H1 (cell line): ENCODE results near the gene ACACB. TPM values are rescaled to one million over a fixed set of nuclear protein-coding genes. Genes with fewer than 3 reads are reported as not detected.
A peak's percentile ranks its signal among the peaks of the same experiment; 100 is the strongest.

Experiments used
- CTCF ChIA-PET: fragments of 300-600 bp; sonication (Branson Sonifier 250); formaldehyde crosslinking; loops from one replicate; lab custom pipeline; 2021; ENCODE audit not compliant: partially characterized antibody; lab: Charles Lee
- POLR2A ChIA-PET: fragments of 300-600 bp; sonication (Branson Sonifier 250); formaldehyde crosslinking; loops from one replicate; lab custom pipeline; 2021; ENCODE audit warnings: inconsistent platforms; ENCODE audit not compliant: partially characterized antibody; lab: Charles Lee
- DNase-seq, 2 experiments: peaks; one replicate each; pipeline versions ENCODE4 v3.0.0 to v3.0.0-alpha.2; 2010 to 2022; ENCODE audit warnings: low spot score in 2 of 2, low read depth in 1 of 2, mixed read lengths in 1 of 2
- FAIRE-seq: peaks from 2 replicates; lab custom pipeline; 2011; peaks lifted over from hg19 to GRCh38; lab: Jason Lieb, UNC
- H2AFZ ChIP-seq: 2 replicates; pipeline ENCODE4 v1.8.1; 2012; ENCODE audit warnings: low read length, inconsistent platforms
- H2AK5ac ChIP-seq: 2 replicates; pipeline ENCODE4 v1.6.1; 2013; ENCODE audit warnings: low read depth, low read length
- H2BK120ac ChIP-seq: replicated peaks from 2 replicates; pipeline ENCODE3; 2013; ENCODE audit warnings: low read depth, low read length, inconsistent platforms
- H2BK12ac ChIP-seq: 2 replicates; pipeline ENCODE4 v1.6.1; 2013; ENCODE audit warnings: low read depth, low read length
- H2BK15ac ChIP-seq: 2 replicates; pipeline ENCODE4 v1.6.1; 2013; ENCODE audit warnings: low read length
- H2BK20ac ChIP-seq: 2 replicates; pipeline ENCODE4 v1.6.1; 2013; ENCODE audit warnings: low read length
- H2BK5ac ChIP-seq: 2 replicates; pipeline ENCODE4 v1.6.1; 2013; ENCODE audit warnings: low read depth, low read length
- H3K14ac ChIP-seq: 2 replicates; pipeline ENCODE4 v1.6.1; 2013; ENCODE audit warnings: inconsistent platforms; ENCODE audit not compliant: insufficient read length
- H3K18ac ChIP-seq: 2 replicates; pipeline ENCODE4 v1.6.1; 2013; ENCODE audit warnings: low read length; ENCODE audit errors: extremely low read depth
- H3K23ac ChIP-seq: 2 replicates; pipeline ENCODE4 v1.6.1; 2013; ENCODE audit warnings: inconsistent platforms; ENCODE audit not compliant: insufficient read length
- H3K23me2 ChIP-seq: 2 replicates; pipeline ENCODE4 v1.6.1; 2013; ENCODE audit warnings: low read depth, low read length
- H3K27ac ChIP-seq: 2 replicates; pipeline ENCODE4 v1.6.1; 2011; ENCODE audit warnings: low read depth, low read length, inconsistent platforms
- H3K27me3 ChIP-seq, 4 experiments: replicated peaks in 1 of 4; 1 replicate in 1 of 4; 2 replicates in 3 of 4; pipeline versions ENCODE4 v1.6.1 to v1.8.1; 2011 to 2013; ENCODE audit warnings: low read length in 3 of 4, mild to moderate bottlenecking in 3 of 4, inconsistent platforms in 2 of 4, mixed read lengths in 2 of 4, moderate library complexity in 1 of 4; ENCODE audit not compliant: control insufficient read depth in 3 of 4, insufficient read depth in 3 of 4; ENCODE audit errors: extremely low read depth in 1 of 4
- H3K36me3 ChIP-seq, 4 experiments: 2 replicates each; pipeline versions ENCODE4 v1.6.1 to v1.8.1; 2011 to 2013; ENCODE audit warnings: mild to moderate bottlenecking in 4 of 4, low read length in 3 of 4, moderate library complexity in 2 of 4, control low read depth in 1 of 4, inconsistent platforms in 1 of 4; ENCODE audit not compliant: insufficient read depth in 4 of 4, control insufficient read depth in 2 of 4
- H3K4ac ChIP-seq: replicated peaks from 2 replicates; pipeline ENCODE3; 2013; ENCODE audit warnings: low read length, low read depth, mixed read lengths, inconsistent platforms; ENCODE audit not compliant: insufficient read length
- H3K4me1 ChIP-seq, 4 experiments: replicated peaks in 1 of 4; 1 replicate in 1 of 4; 2 replicates in 3 of 4; pipeline versions ENCODE4 v1.6.1 to v1.8.1; 2011 to 2013; ENCODE audit warnings: low read length in 3 of 4, inconsistent platforms in 2 of 4, mixed read lengths in 1 of 4; ENCODE audit not compliant: insufficient read depth in 4 of 4, control insufficient read depth in 3 of 4
- H3K4me2 ChIP-seq, 2 experiments: 2 replicates each; pipeline versions ENCODE4 v1.6.1 to v1.8.1; 2011 to 2013; ENCODE audit warnings: low read depth in 2 of 2, low read length in 2 of 2, control low read depth in 1 of 2, inconsistent platforms in 1 of 2, mild to moderate bottlenecking in 1 of 2; ENCODE audit not compliant: insufficient read depth in 1 of 2
- H3K4me3 ChIP-seq, 4 experiments: fragments of 200-600, 300-600 bp in 1 of 4; sonication (generic), shearing (Covaris generic), sonication (Bioruptor Twin) in 1 of 4; 2 replicates each; pipeline versions ENCODE4 v1.5.1 to v1.8.1; 2011 to 2016; ENCODE audit warnings: low read length in 4 of 4, low read depth in 3 of 4, control low read depth in 2 of 4, inconsistent platforms in 2 of 4, mild to moderate bottlenecking in 2 of 4, mixed read lengths in 1 of 4, moderate library complexity in 1 of 4; ENCODE audit not compliant: insufficient read depth in 2 of 4; ENCODE audit errors: extremely low read depth in 1 of 4
- H3K56ac ChIP-seq: replicated peaks from 2 replicates; pipeline ENCODE3; 2013; ENCODE audit warnings: low read depth, mild to moderate bottlenecking, mixed read lengths, low read length, inconsistent platforms; ENCODE audit not compliant: insufficient read length
- H3K79me1 ChIP-seq: 2 replicates; pipeline ENCODE4 v1.6.1; 2013; ENCODE audit warnings: low read depth, low read length, control low read depth
- H3K79me2 ChIP-seq, 2 experiments: 2 replicates each; pipeline versions ENCODE4 v1.6.1 to v1.8.1; 2012 to 2013; ENCODE audit warnings: low read length in 2 of 2, mild to moderate bottlenecking in 2 of 2, inconsistent platforms in 1 of 2; ENCODE audit not compliant: insufficient read depth in 2 of 2, control insufficient read depth in 1 of 2
- H3K9ac ChIP-seq, 4 experiments: replicated peaks in 1 of 4; 1 replicate in 1 of 4; 2 replicates in 3 of 4; pipeline versions ENCODE4 v1.6.1 to v1.8.1; 2011 to 2013; ENCODE audit warnings: low read depth in 3 of 4, low read length in 3 of 4, control low read depth in 2 of 4, mild to moderate bottlenecking in 2 of 4, moderate library complexity in 2 of 4, inconsistent platforms in 1 of 4; ENCODE audit errors: extremely low read depth in 1 of 4
- H3K9me3 ChIP-seq, 2 experiments: 2 replicates each; pipeline versions ENCODE4 v1.6.1 to v1.8.1; 2012 to 2013; ENCODE audit warnings: mild to moderate bottlenecking in 2 of 2, moderate library complexity in 2 of 2, control low read depth in 1 of 2, inconsistent platforms in 1 of 2, low read depth in 1 of 2, low read length in 1 of 2, mixed read lengths in 1 of 2; ENCODE audit not compliant: insufficient read depth in 2 of 2
- H4K20me1 ChIP-seq, 2 experiments: replicated peaks in 1 of 2; 2 replicates each; pipeline versions ENCODE3 to v1.8.1; 2011 to 2013; ENCODE audit warnings: inconsistent platforms in 2 of 2, low read length in 2 of 2, mild to moderate bottlenecking in 1 of 2; ENCODE audit not compliant: insufficient read depth in 2 of 2, control insufficient read depth in 1 of 2
- H4K5ac ChIP-seq: 2 replicates; pipeline ENCODE4 v1.6.1; 2013; ENCODE audit warnings: low read length, low read depth, mixed read lengths, inconsistent platforms; ENCODE audit not compliant: insufficient read length
- H4K8ac ChIP-seq: 2 replicates; pipeline ENCODE4 v1.8.0; 2013; ENCODE audit warnings: mild to moderate bottlenecking, moderate library complexity, low read length, inconsistent platforms; ENCODE audit not compliant: insufficient read depth; ENCODE audit errors: extremely low read depth
- H4K91ac ChIP-seq: replicated peaks from 2 replicates; pipeline ENCODE3; 2013; ENCODE audit warnings: low read length, mixed read lengths, inconsistent platforms; ENCODE audit not compliant: insufficient read length
- CTCF ChIP-seq, 3 experiments: IDR thresholded peaks; 1 replicate in 2 of 3; 2 replicates in 1 of 3; pipeline versions ENCODE4 v1.5.1 to v1.6.1; 2011; ENCODE audit warnings: low read length in 3 of 3, mild to moderate bottlenecking in 3 of 3, inconsistent platforms in 2 of 3, low read depth in 1 of 3, moderate library complexity in 1 of 3; ENCODE audit not compliant: insufficient read depth in 1 of 3; ENCODE audit errors: control extremely low read depth in 1 of 3
- E2F6 ChIP-seq: IDR thresholded peaks from 2 replicates; pipeline ENCODE4 v1.6.1; 2012; ENCODE audit warnings: inconsistent platforms
- KDM1A ChIP-seq: fragments of 200-600, 300-600 bp; sonication (generic); IDR thresholded peaks from 2 replicates; pipeline ENCODE4 v1.7.1; 2016; ENCODE audit warnings: mild to moderate bottlenecking, low read length, borderline replicate concordance
- KDM5A ChIP-seq: fragments of 200-600 bp; IDR thresholded peaks from 2 replicates; pipeline ENCODE4 v1.7.1; 2012; ENCODE audit warnings: mild to moderate bottlenecking, low read length, inconsistent platforms, mixed read lengths
- TEAD4 ChIP-seq: IDR thresholded peaks from 2 replicates; pipeline ENCODE4 v1.6.1; 2012; ENCODE audit warnings: low read depth, low read length, inconsistent platforms, mixed read lengths
- WGBS, 2 experiments: shearing (Covaris generic) in 1 of 2; methylation state at CpG; one replicate each; pipeline versions ENCODE4 v1.1.6 to v1.1.7; 2013 to 2015; ENCODE audit warnings: low lambda C conversion rate in 2 of 2, mixed read lengths in 2 of 2, inconsistent platforms in 1 of 2, low coverage in 1 of 2, missing lambda C conversion rate in 1 of 2; ENCODE audit not compliant: insufficient replicate concordance in 2 of 2, insufficient coverage in 1 of 2, insufficient read length in 1 of 2; ENCODE audit errors: extremely low coverage in 1 of 2, missing lambda C conversion rate in 1 of 2; 5-methylcytosine and 5-hydroxymethylcytosine counted together
- polyA plus RNA-seq, 7 experiments: library from polyadenylated mRNA; depleted of rRNA in 3 of 7; stranded (reverse) in 5 of 7; unstranded in 2 of 7; fragments of >200 nt in 5 of 7; fragments of 200-250 nt in 2 of 7; gene quantifications; 1 replicate in 5 of 7; 2 replicates in 1 of 7; 4 replicates in 1 of 7; pipeline versions ENCODE4 v1.2.1 to v1.2.3, GENCODE V29; 2011 to 2013; ENCODE audit warnings: missing spikeins in 2 of 7, mixed read lengths in 2 of 7
- total RNA-seq: library from RNA; stranded (reverse); fragmentation: NEBNext Ultra II Directional; extraction: Animal tissue kit (Norgen Biotek cat#: 25700); gene quantifications from 2 replicates; pipeline ENCODE4 v1.2.1, GENCODE V29; 2021

ACACB gene
- total and polyA plus RNA-seq, 2 of the 8 experiments (the other 6 are each of a cell fraction or from before 2014, with no cell fraction given): 5.8 to 15.3 TPM

- no peak overlapping the region for H4K8ac ChIP-seq
- H3K79me2 ChIP-seq: no peaks in the 10 kb centered on the region
- H2BK5ac ChIP-seq: no peak overlapping the region
- H2BK20ac ChIP-seq: no peak overlapping the region
- H3K23me2 ChIP-seq: no peaks in the 10 kb centered on the region
- no peak overlapping the region for H3K56ac ChIP-seq
- H3K9me3 ChIP-seq: no peaks in the 10 kb centered on the region
- no peak overlapping the region for H3K14ac ChIP-seq
- DNase-seq: no peak
- H3K79me1 ChIP-seq: no peaks in the 10 kb centered on the region
- H3K4ac ChIP-seq: no peak overlapping the region
- no peak overlapping the region for H4K5ac ChIP-seq
- H3K36me3 ChIP-seq: no peaks in the 10 kb centered on the region
- H4K20me1 ChIP-seq: peaks cover 0 to 2% of the 10 kb centered on the region in 2 experiments
- WGBS, 2 experiments: 83% methylated on average over 2 of the region's 2 CpGs; no CpG with 5 or more reads in 1 of the 2 experiments
- H2BK12ac ChIP-seq: no peak overlapping the region
- H4K91ac ChIP-seq: no peak overlapping the region
- H2BK15ac ChIP-seq: no peak overlapping the region
- no peak overlapping the region for H3K18ac ChIP-seq
- peaks cover 0 to 15% (median 7%) of the 10 kb centered on the region in 4 experiments; a peak in 3 of 7 replicates for H3K27me3 ChIP-seq
- CTCF ChIA-PET: interaction anchor here (0.8 to 2.3 kb wide), 6 partner anchors 12 to 85 kb away, joined by 4 to 9 read pairs (median 6); no protein-coding TSS in a partner anchor
- H3K4me3 ChIP-seq: no peak overlapping the region
- no peak overlapping the region for H3K27ac ChIP-seq
- no peak overlapping the region for H3K23ac ChIP-seq
- H3K4me1 ChIP-seq: no peaks in the 10 kb centered on the region
- FAIRE-seq: no peak
- POLR2A ChIA-PET: interaction anchor here (0.7 to 1.5 kb wide), 3 partner anchors 9 to 13 kb away, joined by 3 read pairs; no protein-coding TSS in a partner anchor
- H3K9ac ChIP-seq: no peak overlapping the region
- no peak overlapping the region for H3K4me2 ChIP-seq
- no peak overlapping the region for H2BK120ac ChIP-seq
- H2AK5ac ChIP-seq: no peak overlapping the region
- TF ChIP-seq KDM1A (no peak), CTCF (IDR thresholded peaks at IDR 0.05; ENCODE audit: control extremely low read depth in 1 of 3, insufficient read depth in 1 of 3, low read depth in 1 of 3, low read length in 3 of 3) (peak in 1 of 3 experiments; percentile 18; a peak in 1 of 4 replicates), E2F6 (no peak), TEAD4 (no peak), KDM5A (no peak)
- no peak overlapping the region for H2AFZ ChIP-seq
Observed at GRCh38 chr12:109302358-109302757, 186.0 kb downstream of the ACACB start.
